ENCODE data around the gene RASSF3.

The RASSF3 gene

GRCh38 chr12:64631197-64631596 lies 20.9 kb downstream of the RASSF3 start:
- TF ChIP-seq CTCF (IDR thresholded peaks at IDR 0.05; ENCODE audit: low read depth, low read length, missing control alignments): no peak
- H3K4me3 ChIP-seq (ENCODE audit: low read depth, low read length): no peak overlapping the region
- in situ Hi-C loops (cut with HindIII; ENCODE audit: low sequenced_read_pairs): no loop called here
- no peak for DNase-seq (ENCODE audit: low read depth)

GRCh38 chr12:64633011-64633939 lies 23.0 kb downstream of the RASSF3 start:
- no peak overlapping the region for H3K4me3 ChIP-seq (ENCODE audit: low read depth, low read length)
- in situ Hi-C loops (cut with HindIII; ENCODE audit: low sequenced_read_pairs): no loop called here
- TF ChIP-seq CTCF (IDR thresholded peaks at IDR 0.05; ENCODE audit: low read depth, low read length, missing control alignments): no peak
- no peak for DNase-seq (ENCODE audit: low read depth)

GRCh38 chr12:64633940-64634337 lies 23.6 kb downstream of the RASSF3 start:
- in situ Hi-C loops (cut with HindIII; ENCODE audit: low sequenced_read_pairs): no loop called here
- peak; percentile 37 for DNase-seq (ENCODE audit: low read depth)

GRCh38 chr12:64634508-64635092 lies 24.3 kb downstream of the RASSF3 start:
- DNase-seq (ENCODE audit: low read depth): no peak
- in situ Hi-C loops (cut with HindIII; ENCODE audit: low sequenced_read_pairs): no loop called here
- no peak for TF ChIP-seq CTCF (IDR thresholded peaks at IDR 0.05; ENCODE audit: low read depth, low read length, missing control alignments)
- H3K4me3 ChIP-seq (ENCODE audit: low read depth, low read length): no peak overlapping the region

More at GRCh38 chr12:64633940-64634337, 23.6 kb downstream of the RASSF3 start:
- no peak for TF ChIP-seq CTCF (IDR thresholded peaks at IDR 0.05; ENCODE audit: low read depth, low read length, missing control alignments)
- no peak overlapping the region for H3K4me3 ChIP-seq (ENCODE audit: low read depth, low read length)

- no peak for TF ChIP-seq CTCF (IDR thresholded peaks at IDR 0.05; ENCODE audit: low read depth, low read length, missing control alignments)
- no peak for DNase-seq (ENCODE audit: low read depth)
- no peak overlapping the region for H3K4me3 ChIP-seq (ENCODE audit: low read depth, low read length)
- in situ Hi-C loops (cut with HindIII; ENCODE audit: low sequenced_read_pairs): no loop called here
These were observed 25.2 kb downstream of the RASSF3 start for GRCh38 chr12:64635356-64635998.

- in situ Hi-C loops (cut with HindIII; ENCODE audit: low sequenced_read_pairs): no loop called here
- H3K4me3 ChIP-seq (ENCODE audit: low read depth, low read length): no peak overlapping the region
- no peak for TF ChIP-seq CTCF (IDR thresholded peaks at IDR 0.05; ENCODE audit: low read depth, low read length, missing control alignments)
- DNase-seq (ENCODE audit: low read depth): no peak
These were observed 26.6 kb downstream of the RASSF3 start for GRCh38 chr12:64636856-64637255.
